LNCAP (cell line): ENCODE data around the gene NUP107.

ENCODE experiments used
- CTCF ChIP-seq: fragments of 450-650 bp; IDR thresholded peaks from 2 replicates; pipeline ENCODE4 v1.5.1; 2017; ENCODE audit warnings: mild to moderate bottlenecking

The NUP107 gene

GRCh38 chr12:68767191-68767590, 80.4 kb downstream of the NUP107 start:
- no peak for TF ChIP-seq CTCF

GRCh38 chr12:68768431-68768939, 81.7 kb downstream of the NUP107 start:
- no peak for TF ChIP-seq CTCF

- TF ChIP-seq CTCF: no peak
Observed at GRCh38 chr12:68769941-68770340, 83.2 kb downstream of the NUP107 start.

- no peak for TF ChIP-seq CTCF
Observed at GRCh38 chr12:68771223-68771925, 84.6 kb downstream of the NUP107 start.

GRCh38 chr12:68772714-68773113, 85.9 kb downstream of the NUP107 start:
- TF ChIP-seq CTCF: no peak

GRCh38 chr12:68773582-68773981, 86.8 kb downstream of the NUP107 start:
- no peak for TF ChIP-seq CTCF

GRCh38 chr12:68775121-68775630, 88.4 kb downstream of the NUP107 start:
- TF ChIP-seq CTCF: no peak
